ENCODE data around the gene TGFB3.
"Not testable (repeated sequence)": the region's sequence is repeated elsewhere in the genome, so short reads cannot be mapped to it uniquely, and the experiment has no call there.

The TGFB3 gene

DNA sequence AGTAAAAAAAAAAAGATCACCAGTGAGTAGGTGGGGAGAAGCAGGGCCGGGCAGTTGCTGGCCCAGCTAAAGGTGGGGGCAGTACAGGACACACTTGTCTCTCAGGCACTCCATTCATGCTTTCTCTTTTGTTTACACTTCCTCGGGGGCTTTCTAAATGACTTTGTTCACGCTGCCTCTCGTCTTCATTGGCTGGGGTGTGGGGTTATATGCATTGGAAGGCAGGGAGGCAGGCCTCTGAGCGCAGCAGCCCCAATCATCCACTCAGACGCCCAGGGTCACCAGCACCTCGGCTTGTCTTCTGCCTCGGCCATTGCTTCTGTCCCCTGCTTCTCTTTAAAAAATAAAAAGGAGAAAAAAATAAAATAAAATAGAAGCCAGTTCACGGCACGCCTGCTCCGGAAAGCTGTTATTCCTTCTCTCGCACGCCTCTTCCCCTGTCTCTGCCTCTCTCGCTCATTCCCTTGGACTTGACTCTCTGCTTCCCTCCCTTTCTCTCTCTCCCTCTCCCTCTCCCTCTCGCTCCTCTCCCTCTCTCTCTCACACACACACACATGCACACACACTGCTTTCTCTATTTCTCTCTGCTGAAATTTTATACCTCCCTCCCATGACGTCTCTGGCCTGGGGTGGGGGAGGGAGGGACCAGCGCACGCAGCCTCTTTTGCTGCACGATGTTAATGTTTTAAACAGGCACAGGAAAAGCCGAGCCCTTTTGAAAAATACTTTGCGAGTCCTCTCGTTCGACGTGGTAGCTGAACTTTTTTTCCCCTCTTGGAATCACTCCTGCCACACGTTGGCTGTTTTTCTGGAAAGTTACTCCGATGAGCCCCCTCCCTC lies at the start of gene TGFB3:
Gene TGFB3, minus strand, starts transcription at position 570 of the 840 bp plus-strand sequence. CDS start 1,102 bp downstream, outside the sequence.
- DNase-seq (ENCODE audit: low read depth), result peak; percentile 30

DNA sequence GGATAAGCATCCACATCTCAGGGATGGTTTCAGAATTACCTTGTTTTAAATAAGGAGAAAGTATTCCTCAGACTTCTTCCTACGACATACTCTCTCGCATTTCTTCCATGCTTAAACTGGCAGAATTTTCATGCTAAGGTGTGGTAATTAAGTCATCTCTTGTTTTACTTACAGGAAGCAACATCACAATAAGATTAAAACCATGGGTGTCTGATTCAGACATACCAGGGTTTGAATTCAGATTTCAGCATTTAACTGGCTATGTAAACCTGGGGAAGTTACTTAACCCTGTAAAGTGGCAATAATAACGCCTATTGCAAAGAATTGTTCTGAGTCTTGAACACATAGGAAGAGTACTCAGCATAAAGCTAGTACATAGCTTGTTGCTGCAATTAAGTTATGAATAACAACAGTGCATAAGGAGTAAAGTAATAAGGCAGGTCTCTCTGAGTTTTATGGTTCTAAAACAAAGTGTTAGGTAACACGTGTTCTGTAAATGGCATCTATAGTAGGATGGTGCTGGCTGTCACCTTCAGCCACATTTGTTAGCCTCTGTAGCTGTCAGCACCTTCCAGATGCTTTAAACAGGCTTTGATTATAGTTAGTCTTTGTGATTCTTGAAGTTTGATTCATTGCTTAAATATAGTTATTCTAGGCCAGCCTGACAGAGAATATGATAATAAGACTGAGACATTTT lies 42.6 kb upstream of the TGFB3 start:
- no peak for DNase-seq (ENCODE audit: low read depth)

DNA sequence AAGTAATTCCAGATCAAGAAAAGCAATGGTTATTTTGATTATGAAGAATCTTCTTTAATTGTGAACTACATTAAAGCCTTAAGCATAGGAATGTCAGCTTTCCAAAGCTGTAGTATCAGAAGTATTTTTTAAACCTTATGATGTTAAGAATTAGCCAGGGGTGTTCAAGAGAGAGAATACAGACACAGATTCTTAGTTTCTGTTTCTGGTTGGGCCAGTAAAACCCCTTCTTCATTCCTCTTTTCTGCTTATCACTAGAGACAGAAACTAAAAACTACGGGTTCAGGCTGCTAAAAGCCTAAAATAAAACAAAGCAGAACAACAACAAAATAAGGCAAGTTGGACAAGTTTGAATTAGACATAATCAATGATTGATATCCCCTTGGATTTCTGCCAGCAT lies 42.0 kb upstream of the TGFB3 start:
- no peak for DNase-seq (ENCODE audit: low read depth)

DNA sequence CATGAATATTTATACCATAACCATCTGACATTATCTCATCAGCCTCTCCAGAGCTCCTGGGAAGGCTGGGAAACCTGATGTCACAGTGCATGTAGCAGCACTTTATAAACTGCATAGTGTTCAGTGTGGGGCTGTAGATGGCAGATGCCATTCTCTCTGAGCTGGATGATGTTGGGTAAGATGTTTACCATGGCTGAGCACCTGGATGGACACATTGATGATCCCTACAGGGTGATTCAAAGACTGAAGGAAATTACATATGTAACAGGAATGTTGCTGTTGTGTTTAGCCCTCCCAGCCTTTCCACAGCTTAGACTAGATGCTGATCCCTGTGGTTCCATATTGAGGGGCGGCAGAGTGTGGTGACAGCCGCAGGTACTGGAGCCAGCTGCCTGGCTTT lies 41.2 kb upstream of the TGFB3 start:
- DNase-seq (ENCODE audit: low read depth), result no peak

GRCh38 chr14:76019676-76020075 lies 37.9 kb upstream of the TGFB3 start:
- DNase-seq (ENCODE audit: low read depth), result no peak

DNA sequence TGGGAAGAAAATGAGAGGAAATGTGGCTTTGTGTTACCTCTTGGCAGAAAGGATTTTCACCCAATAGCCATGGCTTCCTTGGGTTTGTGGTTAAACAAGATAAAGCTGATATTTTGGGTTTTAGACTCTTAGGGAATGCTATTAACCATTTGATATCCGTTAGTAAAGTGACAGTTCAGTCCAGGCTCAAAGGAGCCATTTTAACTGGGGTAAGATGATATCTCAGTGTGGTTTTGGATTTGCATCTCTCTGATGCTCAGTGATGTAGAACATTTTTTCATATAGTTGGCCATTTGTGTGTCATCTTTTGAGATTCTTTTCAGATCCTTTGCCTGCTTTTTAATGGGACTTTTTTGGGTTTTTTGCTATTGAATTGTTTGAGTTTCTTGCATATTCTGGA lies 33.9 kb upstream of the TGFB3 start:
- DNase-seq (ENCODE audit: low read depth), result no peak

DNA sequence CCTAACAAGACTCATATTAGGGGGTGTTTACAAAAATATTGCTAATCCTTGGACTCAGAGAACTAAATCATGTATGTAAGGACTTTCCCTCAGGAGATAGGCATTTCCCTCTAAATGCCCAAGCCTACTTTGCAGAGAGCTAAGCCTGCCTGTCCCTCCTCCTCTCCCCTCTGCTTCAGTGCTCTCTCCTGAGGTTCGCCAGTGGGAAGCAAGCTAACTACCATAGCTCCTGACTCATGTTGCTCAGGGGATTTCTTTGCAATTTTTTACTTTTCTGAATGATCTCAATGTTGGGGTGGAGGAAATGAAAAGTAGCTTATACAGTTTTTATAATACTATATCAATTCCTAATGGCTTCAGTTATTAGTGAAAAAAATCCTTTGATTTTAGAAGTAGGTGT lies 33.4 kb upstream of the TGFB3 start:
- DNase-seq (ENCODE audit: low read depth), result no peak

DNA sequence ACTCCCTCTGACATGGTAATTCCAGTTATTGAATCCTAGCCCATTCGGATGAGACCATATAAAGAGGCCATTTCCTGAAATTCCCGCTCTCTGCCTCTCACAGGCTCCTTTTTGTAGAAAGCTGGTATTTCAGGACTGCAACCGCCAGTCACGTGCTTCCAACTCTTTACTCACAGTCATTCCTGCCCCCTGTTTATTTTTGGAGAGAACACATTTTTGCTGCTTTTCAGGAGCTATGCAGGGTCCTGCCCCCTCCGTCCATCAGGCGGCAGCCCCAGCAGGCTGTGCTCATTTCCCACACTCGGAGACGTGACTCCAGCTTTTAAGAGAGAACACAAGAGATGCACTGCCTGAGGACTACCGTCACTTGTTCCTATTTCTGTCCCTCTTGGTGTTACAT lies 30.6 kb upstream of the TGFB3 start:
- no peak for DNase-seq (ENCODE audit: low read depth)

GRCh38 chr14:76011930-76012329 lies 30.1 kb upstream of the TGFB3 start:
- no peak for DNase-seq (ENCODE audit: low read depth)

DNA sequence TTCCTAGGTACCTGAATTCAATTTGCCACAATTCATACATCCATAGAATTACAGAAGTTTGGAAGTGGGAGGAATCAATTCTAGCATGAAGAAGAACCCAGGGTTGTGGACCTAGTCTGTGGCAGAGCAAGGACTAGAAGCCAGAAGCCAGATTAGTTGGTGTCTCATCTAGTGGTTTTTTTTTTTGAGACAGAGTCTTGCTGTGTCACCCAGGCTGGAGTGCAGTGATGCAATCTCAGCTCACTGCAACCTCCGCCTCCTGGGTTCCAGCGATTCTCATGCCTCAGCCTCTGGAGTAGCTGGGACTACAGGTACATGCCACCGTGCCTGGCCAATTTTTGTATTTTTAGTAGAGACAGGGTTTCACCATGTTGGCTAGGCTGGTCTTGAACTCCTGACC lies 27.8 kb upstream of the TGFB3 start:
- DNase-seq (ENCODE audit: low read depth), result not testable (repeated sequence)

DNA sequence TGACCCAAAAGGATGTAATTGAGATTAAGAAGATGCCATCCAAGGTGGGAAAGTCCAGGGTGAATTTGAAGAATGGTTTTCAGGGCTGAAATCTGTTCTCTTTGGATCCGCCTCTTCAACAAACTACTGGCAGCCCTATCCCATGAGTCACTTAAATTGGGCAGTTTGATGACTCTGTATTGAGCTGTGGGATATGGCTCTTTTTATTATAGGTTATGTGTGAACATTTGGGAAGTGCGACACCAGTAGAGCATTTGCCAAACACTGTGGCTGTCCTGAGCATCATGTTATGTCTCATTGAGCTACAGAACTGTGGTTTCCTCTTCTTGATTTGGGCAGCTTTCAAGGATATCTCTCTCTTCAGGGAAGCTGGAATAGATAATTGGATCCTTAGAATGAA lies 26.1 kb upstream of the TGFB3 start:
- DNase-seq (ENCODE audit: low read depth), result no peak

DNA sequence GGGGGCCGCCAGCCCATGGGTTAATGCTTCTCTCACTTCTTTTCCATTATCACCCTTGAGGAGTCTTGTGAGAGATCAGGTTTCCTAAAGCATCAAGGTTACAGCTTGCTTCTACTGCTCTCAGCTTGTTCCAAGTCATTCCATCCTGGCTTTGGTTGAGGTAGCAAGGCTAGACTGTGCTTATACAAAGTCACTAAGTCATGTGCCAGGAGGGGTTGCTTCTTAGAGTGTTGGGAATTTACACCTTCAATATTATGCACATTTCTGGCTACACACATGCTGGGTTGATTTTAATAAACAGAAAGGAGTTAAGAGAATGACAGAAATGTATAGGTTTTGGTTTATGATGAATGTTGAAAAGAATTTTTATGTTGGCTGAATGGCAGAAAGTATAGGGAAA lies 25.6 kb upstream of the TGFB3 start:
- no peak for DNase-seq (ENCODE audit: low read depth)

DNA sequence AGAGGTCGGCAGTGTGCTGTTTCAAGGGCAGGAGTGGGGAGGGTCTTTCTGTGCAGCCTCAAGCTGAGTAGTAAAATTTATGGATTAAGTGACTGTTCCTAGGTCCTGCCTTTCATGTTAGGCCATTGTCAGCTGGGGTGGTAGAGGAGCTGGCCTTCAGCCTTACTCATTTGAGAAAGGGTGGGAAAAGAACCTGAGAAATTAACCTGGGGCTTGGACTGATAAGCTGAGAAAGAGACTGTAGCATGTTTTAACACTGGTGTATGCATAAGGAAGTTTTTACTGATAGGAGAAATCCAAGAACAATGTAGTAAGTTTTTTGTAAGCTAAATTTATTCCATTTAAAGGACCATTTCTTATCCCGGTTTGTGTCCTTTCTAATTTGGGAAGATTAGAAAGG lies 24.5 kb upstream of the TGFB3 start:
- DNase-seq (ENCODE audit: low read depth), result no peak

GRCh38 chr14:76002383-76002782 lies 20.6 kb upstream of the TGFB3 start:
- DNase-seq (ENCODE audit: low read depth), result no peak

DNA sequence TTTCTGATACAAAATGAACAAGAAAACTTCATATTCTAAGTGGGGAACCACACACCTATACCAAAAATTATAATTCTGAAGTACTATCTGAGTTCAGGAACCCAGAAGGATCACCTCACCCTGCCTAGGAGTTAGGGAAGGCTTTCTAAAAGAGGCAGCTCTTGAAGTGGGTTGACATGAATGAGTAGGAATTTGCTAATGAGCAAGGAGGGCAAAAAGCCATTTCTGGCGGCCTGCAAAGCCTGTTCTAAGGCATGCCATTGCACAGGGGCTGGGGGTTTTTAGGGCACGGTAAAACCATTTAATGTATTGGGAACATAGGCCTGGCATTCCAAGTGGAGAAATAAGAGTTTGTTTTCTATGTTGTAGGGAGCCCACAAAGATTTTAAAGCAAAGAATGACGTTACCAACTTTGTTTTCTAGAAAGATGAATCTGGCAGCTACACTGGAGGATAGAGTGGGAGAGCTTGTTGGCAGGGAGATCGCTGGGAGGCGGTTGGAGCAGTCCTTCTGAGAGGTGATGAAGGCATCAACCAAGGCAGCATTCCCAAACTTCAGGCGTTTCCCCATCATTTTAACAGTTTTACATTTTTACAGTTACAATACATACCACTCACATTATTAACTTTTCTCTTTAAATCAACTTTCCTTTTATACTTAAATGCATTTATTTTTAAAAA lies 17.9 kb upstream of the TGFB3 start:
- no peak for DNase-seq (ENCODE audit: low read depth)

GRCh38 chr14:75996488-75996887 lies 14.7 kb upstream of the TGFB3 start:
- DNase-seq (ENCODE audit: low read depth), result no peak

- no peak for DNase-seq (ENCODE audit: low read depth)
Measured at GRCh38 chr14:75995372-75996041, 13.7 kb upstream of the TGFB3 start.

DNA sequence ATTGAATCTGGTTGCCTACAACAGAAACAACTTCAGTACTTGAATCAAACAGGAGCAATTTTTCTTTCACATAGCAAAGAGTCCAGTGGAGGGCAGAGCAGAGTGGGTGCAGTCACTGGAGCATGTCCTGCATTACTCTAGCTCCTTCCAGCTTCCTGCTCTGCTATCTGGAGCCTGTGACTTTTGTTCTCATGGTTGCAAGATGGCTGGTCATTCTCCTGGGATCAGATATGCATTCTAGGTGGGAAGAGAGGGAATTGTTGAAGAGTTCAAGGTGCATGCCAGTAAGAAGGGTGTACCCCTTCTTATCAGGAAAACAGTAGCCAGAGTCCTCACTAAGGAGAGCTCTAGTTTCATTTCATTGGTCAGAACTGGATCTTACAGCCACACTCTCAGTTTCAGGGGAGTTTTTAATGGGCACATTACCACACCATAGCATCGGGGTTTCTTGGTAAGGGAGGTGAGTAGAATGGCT lies 11.8 kb upstream of the TGFB3 start:
- no peak for DNase-seq (ENCODE audit: low read depth)

GRCh38 chr14:75991753-75992152 lies 10.0 kb upstream of the TGFB3 start:
- DNase-seq (ENCODE audit: low read depth), result no peak

- DNase-seq (ENCODE audit: low read depth), result no peak
Measured at GRCh38 chr14:75990297-75990696, 8.5 kb upstream of the TGFB3 start.

DNA sequence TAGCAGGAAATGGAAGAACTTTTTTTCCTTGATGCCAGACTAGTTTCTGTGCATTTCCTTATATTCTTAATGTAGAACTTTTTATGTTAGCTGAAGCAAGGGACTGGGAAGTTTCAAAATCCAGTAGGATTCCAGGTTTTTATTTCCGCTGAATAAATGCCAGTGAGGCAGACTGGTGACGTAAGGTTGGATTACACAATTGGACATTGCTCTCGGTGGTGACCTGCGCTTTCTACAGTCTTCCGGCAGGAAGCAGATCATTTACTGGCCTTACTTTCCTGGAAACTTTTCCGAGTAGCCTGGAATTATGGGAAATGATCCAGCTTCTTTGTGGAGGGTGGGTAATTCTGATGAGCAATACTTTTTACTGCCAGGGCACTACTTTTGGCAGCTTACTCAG lies 7.3 kb upstream of the TGFB3 start:
- DNase-seq (ENCODE audit: low read depth), result no peak

All from stimulated activated CD8-positive, alpha-beta memory T cell treated with anti-CD3 and anti-CD28 coated beads, Interleukin-12 subunit alpha, Interleukin-12 subunit beta, amount 100 ng/mL, for 4 hours (primary cell).